ENCODE results near the gene MLXIP. TPM values are rescaled to one million over a fixed set of nuclear protein-coding genes. Genes with fewer than 3 reads are reported as not detected.

The MLXIP gene
- total and polyA plus RNA-seq, 2 experiments from 2014 or later: 16.2 to 23.0 TPM

DNA sequence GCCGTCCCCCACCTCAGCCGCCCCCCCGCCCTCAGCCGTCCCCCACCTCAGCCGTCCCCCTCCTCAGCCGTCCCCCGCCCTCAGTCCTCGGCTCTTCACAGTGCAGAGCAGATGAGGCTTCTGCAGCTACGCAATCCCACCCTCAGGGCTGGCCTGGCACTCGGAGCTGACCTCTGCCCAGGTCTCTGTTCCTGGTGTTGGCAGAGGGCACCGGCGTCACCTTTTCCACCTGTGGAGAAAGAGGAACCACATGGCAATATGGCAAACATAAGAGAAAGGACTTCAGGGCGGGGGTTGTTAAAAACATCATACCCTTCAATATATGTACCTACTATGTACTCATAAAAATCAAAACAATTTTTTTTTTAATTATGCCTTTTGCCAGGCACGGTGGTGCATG lies 45.8 kb downstream of the MLXIP start:
- H3K36me3 Mint-ChIP-seq (ENCODE audit: low read depth): peaks cover 7% of the 10 kb centered on the region; the same call in 1 of the 3 replicates
- DNase-seq (ENCODE audit: low spot score) (no peak), ATAC-seq (no peak)
- no peaks in the 10 kb centered on the region for H3K27me3 ChIP-seq (ENCODE audit: insufficient read depth)
- peaks cover 19% of the 10 kb centered on the region; the same call in 1 of the 2 replicates for H3K79me2 ChIP-seq (replicated peaks; ENCODE audit: insufficient read depth)
- peaks cover 23% of the 10 kb centered on the region for H3K4me1 Mint-ChIP-seq
- H4K20me1 ChIP-seq (replicated peaks; ENCODE audit: insufficient read depth): no peaks in the 10 kb centered on the region; the same call in none of the 2 replicates
- H3K9me2 ChIP-seq (ENCODE audit: insufficient read depth): no peaks in the 10 kb centered on the region
- no peaks in the 10 kb centered on the region for H3K9me3 Mint-ChIP-seq
- no peak for TF ChIP-seq EZH2phosphoT487 (IDR thresholded peaks at IDR 0.05; ENCODE audit: unreplicated experiment)
- no peak for TF ChIP-seq ZNF331 (CRISPR knock-in tag; IDR thresholded peaks at IDR 0.05; ENCODE audit: low read depth)
- TF ChIP-seq, protein P1, sequence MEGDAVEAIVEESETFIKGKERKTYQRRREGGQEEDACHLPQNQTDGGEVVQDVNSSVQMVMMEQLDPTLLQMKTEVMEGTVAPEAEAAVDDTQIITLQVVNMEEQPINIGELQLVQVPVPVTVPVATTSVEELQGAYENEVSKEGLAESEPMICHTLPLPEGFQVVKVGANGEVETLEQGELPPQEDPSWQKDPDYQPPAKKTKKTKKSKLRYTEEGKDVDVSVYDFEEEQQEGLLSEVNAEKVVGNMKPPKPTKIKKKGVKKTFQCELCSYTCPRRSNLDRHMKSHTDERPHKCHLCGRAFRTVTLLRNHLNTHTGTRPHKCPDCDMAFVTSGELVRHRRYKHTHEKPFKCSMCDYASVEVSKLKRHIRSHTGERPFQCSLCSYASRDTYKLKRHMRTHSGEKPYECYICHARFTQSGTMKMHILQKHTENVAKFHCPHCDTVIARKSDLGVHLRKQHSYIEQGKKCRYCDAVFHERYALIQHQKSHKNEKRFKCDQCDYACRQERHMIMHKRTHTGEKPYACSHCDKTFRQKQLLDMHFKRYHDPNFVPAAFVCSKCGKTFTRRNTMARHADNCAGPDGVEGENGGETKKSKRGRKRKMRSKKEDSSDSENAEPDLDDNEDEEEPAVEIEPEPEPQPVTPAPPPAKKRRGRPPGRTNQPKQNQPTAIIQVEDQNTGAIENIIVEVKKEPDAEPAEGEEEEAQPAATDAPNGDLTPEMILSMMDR (conservative IDR thresholded peaks at IDR 0.05; ENCODE audit: low read depth in 2 of 2): no peak
- TF ChIP-seq, protein P2, sequence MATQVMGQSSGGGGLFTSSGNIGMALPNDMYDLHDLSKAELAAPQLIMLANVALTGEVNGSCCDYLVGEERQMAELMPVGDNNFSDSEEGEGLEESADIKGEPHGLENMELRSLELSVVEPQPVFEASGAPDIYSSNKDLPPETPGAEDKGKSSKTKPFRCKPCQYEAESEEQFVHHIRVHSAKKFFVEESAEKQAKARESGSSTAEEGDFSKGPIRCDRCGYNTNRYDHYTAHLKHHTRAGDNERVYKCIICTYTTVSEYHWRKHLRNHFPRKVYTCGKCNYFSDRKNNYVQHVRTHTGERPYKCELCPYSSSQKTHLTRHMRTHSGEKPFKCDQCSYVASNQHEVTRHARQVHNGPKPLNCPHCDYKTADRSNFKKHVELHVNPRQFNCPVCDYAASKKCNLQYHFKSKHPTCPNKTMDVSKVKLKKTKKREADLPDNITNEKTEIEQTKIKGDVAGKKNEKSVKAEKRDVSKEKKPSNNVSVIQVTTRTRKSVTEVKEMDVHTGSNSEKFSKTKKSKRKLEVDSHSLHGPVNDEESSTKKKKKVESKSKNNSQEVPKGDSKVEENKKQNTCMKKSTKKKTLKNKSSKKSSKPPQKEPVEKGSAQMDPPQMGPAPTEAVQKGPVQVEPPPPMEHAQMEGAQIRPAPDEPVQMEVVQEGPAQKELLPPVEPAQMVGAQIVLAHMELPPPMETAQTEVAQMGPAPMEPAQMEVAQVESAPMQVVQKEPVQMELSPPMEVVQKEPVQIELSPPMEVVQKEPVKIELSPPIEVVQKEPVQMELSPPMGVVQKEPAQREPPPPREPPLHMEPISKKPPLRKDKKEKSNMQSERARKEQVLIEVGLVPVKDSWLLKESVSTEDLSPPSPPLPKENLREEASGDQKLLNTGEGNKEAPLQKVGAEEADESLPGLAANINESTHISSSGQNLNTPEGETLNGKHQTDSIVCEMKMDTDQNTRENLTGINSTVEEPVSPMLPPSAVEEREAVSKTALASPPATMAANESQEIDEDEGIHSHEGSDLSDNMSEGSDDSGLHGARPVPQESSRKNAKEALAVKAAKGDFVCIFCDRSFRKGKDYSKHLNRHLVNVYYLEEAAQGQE (IDR thresholded peaks at IDR 0.05; ENCODE audit: unreplicated experiment): no peak
- no peak for TF ChIP-seq JUNB (IDR thresholded peaks at IDR 0.05; ENCODE audit: unreplicated experiment)
- no peak for TF ChIP-seq EZH2 (IDR thresholded peaks at IDR 0.05; ENCODE audit: low read depth, unreplicated experiment)
- no peak for TF ChIP-seq ZNF114 (CRISPR knock-in tag; IDR thresholded peaks at IDR 0.05)
- TF ChIP-seq, protein P3, sequence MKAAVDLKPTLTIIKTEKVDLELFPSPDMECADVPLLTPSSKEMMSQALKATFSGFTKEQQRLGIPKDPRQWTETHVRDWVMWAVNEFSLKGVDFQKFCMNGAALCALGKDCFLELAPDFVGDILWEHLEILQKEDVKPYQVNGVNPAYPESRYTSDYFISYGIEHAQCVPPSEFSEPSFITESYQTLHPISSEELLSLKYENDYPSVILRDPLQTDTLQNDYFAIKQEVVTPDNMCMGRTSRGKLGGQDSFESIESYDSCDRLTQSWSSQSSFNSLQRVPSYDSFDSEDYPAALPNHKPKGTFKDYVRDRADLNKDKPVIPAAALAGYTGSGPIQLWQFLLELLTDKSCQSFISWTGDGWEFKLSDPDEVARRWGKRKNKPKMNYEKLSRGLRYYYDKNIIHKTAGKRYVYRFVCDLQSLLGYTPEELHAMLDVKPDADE (IDR thresholded peaks at IDR 0.05): no peak
- no peak for TF ChIP-seq CREB1 (CRISPR knock-in tag; IDR thresholded peaks at IDR 0.05; ENCODE audit: low read depth)
- TF ChIP-seq NANOG (IDR thresholded peaks at IDR 0.05; ENCODE audit: borderline replicate concordance): no peak
- TF ChIP-seq STAT1 (IDR thresholded peaks at IDR 0.05; ENCODE audit: unreplicated experiment): no peak
- no peak for TF ChIP-seq POLR2AphosphoS5 (IDR thresholded peaks at IDR 0.05; ENCODE audit: low read depth)
- TF ChIP-seq, protein P4, sequence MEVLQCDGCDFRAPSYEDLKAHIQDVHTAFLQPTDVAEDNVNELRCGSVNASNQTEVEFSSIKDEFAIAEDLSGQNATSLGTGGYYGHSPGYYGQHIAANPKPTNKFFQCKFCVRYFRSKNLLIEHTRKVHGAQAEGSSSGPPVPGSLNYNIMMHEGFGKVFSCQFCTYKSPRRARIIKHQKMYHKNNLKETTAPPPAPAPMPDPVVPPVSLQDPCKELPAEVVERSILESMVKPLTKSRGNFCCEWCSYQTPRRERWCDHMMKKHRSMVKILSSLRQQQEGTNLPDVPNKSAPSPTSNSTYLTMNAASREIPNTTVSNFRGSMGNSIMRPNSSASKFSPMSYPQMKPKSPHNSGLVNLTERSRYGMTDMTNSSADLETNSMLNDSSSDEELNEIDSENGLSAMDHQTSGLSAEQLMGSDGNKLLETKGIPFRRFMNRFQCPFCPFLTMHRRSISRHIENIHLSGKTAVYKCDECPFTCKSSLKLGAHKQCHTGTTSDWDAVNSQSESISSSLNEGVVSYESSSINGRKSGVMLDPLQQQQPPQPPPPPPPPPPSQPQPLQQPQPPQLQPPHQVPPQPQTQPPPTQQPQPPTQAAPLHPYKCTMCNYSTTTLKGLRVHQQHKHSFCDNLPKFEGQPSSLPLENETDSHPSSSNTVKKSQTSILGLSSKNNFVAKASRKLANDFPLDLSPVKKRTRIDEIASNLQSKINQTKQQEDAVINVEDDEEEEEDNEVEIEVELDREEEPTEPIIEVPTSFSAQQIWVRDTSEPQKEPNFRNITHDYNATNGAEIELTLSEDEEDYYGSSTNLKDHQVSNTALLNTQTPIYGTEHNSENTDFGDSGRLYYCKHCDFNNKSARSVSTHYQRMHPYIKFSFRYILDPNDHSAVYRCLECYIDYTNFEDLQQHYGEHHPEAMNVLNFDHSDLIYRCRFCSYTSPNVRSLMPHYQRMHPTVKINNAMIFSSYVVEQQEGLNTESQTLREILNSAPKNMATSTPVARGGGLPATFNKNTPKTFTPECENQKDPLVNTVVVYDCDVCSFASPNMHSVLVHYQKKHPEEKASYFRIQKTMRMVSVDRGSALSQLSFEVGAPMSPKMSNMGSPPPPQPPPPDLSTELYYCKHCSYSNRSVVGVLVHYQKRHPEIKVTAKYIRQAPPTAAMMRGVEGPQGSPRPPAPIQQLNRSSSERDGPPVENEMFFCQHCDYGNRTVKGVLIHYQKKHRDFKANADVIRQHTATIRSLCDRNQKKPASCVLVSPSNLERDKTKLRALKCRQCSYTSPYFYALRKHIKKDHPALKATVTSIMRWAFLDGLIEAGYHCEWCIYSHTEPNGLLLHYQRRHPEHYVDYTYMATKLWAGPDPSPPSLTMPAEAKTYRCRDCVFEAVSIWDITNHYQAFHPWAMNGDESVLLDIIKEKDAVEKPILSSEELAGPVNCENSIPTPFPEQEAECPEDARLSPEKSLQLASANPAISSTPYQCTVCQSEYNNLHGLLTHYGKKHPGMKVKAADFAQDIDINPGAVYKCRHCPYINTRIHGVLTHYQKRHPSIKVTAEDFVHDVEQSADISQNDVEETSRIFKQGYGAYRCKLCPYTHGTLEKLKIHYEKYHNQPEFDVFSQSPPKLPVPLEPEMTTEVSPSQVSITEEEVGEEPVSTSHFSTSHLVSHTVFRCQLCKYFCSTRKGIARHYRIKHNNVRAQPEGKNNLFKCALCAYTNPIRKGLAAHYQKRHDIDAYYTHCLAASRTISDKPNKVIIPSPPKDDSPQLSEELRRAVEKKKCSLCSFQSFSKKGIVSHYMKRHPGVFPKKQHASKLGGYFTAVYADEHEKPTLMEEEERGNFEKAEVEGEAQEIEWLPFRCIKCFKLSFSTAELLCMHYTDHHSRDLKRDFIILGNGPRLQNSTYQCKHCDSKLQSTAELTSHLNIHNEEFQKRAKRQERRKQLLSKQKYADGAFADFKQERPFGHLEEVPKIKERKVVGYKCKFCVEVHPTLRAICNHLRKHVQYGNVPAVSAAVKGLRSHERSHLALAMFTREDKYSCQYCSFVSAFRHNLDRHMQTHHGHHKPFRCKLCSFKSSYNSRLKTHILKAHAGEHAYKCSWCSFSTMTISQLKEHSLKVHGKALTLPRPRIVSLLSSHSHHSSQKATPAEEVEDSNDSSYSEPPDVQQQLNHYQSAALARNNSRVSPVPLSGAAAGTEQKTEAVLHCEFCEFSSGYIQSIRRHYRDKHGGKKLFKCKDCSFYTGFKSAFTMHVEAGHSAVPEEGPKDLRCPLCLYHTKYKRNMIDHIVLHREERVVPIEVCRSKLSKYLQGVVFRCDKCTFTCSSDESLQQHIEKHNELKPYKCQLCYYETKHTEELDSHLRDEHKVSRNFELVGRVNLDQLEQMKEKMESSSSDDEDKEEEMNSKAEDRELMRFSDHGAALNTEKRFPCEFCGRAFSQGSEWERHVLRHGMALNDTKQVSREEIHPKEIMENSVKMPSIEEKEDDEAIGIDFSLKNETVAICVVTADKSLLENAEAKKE (CRISPR knock-in tag; IDR thresholded peaks at IDR 0.05): no peak
- H3K4me1 ChIP-seq (ENCODE audit: insufficient read depth): no peaks in the 10 kb centered on the region; the same call in 1 of the 2 replicates
- H3K27ac Mint-ChIP-seq: no peak overlapping the region
- no peak overlapping the region for H2AFZ ChIP-seq
- H3K27ac ChIP-seq (ENCODE audit: low read depth): no peak overlapping the region
- no peaks in the 10 kb centered on the region for H3F3A ChIP-seq (replicated peaks; ENCODE audit: low read depth)
- H3K4me3 ChIP-seq: no peak overlapping the region
- no peak overlapping the region for H3K4me2 ChIP-seq
- no peaks in the 10 kb centered on the region for H3K36me3 ChIP-seq (ENCODE audit: insufficient read depth)
- H3K4me3 Mint-ChIP-seq: no peak overlapping the region
- H3K27me3 Mint-ChIP-seq (ENCODE audit: insufficient read depth, low read depth, poor library complexity): peaks cover 16% of the 10 kb centered on the region
